ENCODE data around the gene ARHGEF16.

ARHGEF16 gene

DNA sequence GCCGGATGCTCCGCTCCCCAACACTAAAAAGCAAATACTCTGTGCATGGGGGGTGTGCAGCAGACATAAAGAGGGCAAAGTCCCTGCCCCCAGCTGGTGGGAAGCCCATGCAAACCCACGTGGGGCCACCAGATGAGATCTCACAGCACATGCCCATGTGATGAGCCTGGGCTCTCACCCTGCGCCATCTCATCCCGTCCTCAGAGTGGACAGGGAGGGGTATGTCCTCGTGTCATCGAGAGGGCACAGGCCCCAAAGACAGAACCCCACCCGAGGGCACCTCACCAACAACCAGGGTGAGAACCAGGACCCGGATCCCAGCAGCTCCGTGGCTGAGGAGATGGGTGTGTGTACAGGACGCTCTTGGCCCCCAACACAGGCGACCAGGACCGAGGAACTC is 25.1 kb upstream of the ARHGEF16 start:
- Mint-ChIP-seq H3K27ac (no peak overlapping the region), H3K4me3 (no peak overlapping the region)
- DNase-seq: no peak

DNA sequence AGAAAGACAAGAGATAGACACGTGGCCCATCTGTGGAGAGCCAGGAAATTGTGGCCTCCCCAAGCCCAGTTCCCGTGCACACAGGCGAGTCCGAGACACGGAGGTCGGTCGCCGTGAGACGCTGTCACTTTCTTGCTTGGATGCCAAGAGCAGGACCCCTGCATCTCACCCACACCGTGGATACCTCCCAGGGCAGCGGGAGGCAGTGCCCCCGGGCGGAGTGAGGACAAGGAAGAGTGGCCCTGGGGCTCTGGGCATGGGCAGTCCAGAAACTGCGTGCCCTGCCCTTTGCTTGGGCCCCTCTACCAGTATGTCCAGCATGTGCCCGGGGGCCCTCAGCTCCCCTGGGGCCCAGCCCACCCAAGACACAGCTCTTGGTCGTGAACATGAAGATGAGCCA is 24.7 kb upstream of the ARHGEF16 start:
- no peak overlapping the region for H3K27ac Mint-ChIP-seq
- ATAC-seq (replicated peaks): no peak

More for the DNA sequence above, 25.1 kb upstream of the ARHGEF16 start:
- Mint-ChIP-seq H3K27me3 (peaks cover 2 to 10% of the 10 kb centered on the region in 2 donors), H3K36me3 (no peaks in the 10 kb centered on the region), H3K4me1 (peaks cover 0 to 1% of the 10 kb centered on the region in 2 donors), H3K9me3 (no peaks in the 10 kb centered on the region)
- ATAC-seq (replicated peaks): no peak

DNA sequence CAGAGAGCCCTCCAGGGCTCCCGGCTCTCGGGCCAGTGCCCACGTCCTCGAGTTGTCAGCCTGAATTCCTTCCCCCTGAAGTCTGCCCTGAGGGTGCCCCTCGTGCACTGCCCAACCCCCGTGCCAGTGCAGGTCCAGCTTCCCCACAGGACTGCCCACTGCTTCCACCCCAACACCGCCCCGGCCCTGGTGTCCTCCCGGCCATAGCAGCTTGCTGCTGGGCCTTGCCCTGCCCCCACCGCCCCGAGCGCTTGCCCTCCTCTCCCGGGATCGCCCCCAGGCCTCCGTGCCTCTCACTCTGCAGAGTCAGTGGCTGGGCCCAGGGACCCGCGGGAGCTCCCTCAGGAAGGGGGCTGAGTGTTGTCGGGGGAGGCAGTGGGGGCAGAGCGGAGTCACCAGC is 24.1 kb upstream of the ARHGEF16 start:
- no peak overlapping the region for H3K27ac Mint-ChIP-seq
- no peak for DNase-seq
- H3K27me3 Mint-ChIP-seq: peaks cover 0 to 5% of the 10 kb centered on the region in 2 donors
- no peak overlapping the region for H3K4me3 Mint-ChIP-seq
- no peaks in the 10 kb centered on the region for H3K36me3 Mint-ChIP-seq
- ATAC-seq (replicated peaks): no peak
- H3K4me1 Mint-ChIP-seq: no peaks in the 10 kb centered on the region
- H3K9me3 Mint-ChIP-seq: no peaks in the 10 kb centered on the region

More for the DNA sequence above, 24.7 kb upstream of the ARHGEF16 start:
- Mint-ChIP-seq H3K4me3 (no peak overlapping the region), H3K27me3 (peaks cover 0 to 6% of the 10 kb centered on the region in 2 donors), H3K4me1 (no peaks in the 10 kb centered on the region), H3K36me3 (no peaks in the 10 kb centered on the region), H3K9me3 (no peaks in the 10 kb centered on the region)
- no peak for DNase-seq

DNA sequence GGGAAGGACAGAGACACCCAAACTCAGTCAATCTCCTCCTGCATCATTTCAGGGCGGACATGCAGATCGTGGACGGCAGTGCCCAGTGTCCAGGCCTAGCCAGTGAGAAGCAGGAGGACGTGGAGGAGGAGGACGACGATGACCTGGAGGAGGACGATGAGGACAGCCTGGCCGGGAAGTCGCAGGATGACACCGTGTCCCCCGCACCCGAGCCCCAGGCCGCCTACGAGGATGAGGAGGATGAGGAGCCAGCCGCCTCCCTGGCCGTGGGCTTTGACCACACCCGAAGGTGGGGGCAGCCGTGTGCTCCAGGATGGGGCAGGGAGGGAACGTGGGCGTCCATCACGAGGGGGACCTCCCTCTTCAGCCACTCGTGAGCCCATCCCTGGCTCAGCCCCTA is 23.6 kb upstream of the ARHGEF16 start:
- Mint-ChIP-seq H3K27ac (no peak overlapping the region), H3K4me3 (no peak overlapping the region), H3K27me3 (peaks cover 0 to 5% of the 10 kb centered on the region in 2 donors), H3K36me3 (no peaks in the 10 kb centered on the region), H3K9me3 (no peaks in the 10 kb centered on the region), H3K4me1 (no peaks in the 10 kb centered on the region)
- DNase-seq (no peak), ATAC-seq (replicated peaks) (no peak)

DNA sequence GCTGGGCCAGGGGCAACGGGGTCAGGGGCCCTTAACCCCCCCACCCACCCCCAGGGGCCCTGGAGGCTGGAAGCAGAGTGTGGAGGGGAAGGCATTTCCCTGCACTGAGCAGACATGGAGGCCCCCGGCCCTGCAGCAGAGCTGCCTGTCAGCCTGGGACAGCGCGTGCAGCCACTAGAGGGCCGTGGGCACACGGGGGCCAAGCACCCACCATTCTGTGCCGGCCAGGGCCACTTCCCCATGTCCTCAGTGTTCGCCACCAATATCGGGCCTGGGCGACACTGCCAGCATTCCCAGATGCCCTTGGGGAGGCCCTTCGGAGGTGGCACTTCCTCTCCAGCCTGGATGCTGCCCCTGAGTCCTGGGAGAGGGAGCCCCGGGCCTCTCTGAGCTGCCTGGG is 23.2 kb upstream of the ARHGEF16 start:
- ATAC-seq (replicated peaks) (peak; percentile 54 to 72), DNase-seq (no peak)
- Mint-ChIP-seq H3K36me3 (no peaks in the 10 kb centered on the region), H3K4me1 (no peaks in the 10 kb centered on the region), H3K4me3 (no peak overlapping the region), H3K27ac (no peak overlapping the region), H3K27me3 (peaks cover 0 to 5% of the 10 kb centered on the region in 2 donors), H3K9me3 (no peaks in the 10 kb centered on the region)

DNA sequence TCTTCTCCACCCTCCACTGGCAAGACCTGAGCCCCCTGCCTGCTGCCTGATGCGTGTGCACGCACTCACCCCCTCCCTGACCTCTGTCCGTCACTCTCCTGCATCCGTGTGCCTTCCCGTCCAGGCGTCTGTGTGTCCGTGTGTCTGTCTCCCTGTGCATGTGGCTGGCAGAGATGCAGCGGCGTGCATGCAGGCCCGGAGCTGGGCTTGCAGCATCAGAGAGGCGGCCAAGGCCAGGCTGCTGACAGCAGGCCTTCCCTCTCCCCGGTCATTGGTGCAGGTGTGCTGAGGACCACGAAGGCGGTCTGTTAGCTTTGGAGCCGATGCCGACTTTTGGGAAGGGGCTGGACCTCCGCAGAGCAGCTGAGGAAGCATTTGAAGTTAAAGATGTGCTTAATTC is 22.8 kb upstream of the ARHGEF16 start:
- Mint-ChIP-seq H3K36me3 (no peaks in the 10 kb centered on the region), H3K4me1 (no peaks in the 10 kb centered on the region), H3K27ac (no peak overlapping the region), H3K27me3 (peaks cover 0 to 5% of the 10 kb centered on the region in 2 donors), H3K4me3 (no peak overlapping the region), H3K9me3 (no peaks in the 10 kb centered on the region)
- ATAC-seq (replicated peaks): no peak
- DNase-seq: no peak

DNA sequence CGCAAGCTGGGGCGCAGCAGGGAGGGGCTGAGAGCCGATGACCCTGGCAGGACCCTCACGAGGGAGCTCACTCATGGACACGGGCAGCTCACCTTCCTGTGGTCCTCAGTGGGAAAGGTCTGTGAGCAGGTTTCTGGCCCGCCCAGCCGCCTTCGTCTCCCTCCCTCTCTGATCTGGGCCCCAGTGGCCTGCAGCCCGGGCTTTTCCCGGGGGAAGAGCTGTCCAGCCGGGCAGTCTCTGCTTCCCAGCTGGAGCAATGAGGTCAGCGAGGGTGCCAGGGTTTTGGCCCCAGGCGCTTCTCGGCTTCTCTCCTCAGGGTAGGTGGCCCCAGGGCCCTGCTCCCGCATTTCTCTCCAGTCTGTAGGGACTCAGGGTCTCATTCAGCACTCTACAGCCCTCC is 22.2 kb upstream of the ARHGEF16 start:
- Mint-ChIP-seq H3K4me3 (no peak overlapping the region), H3K9me3 (no peaks in the 10 kb centered on the region), H3K36me3 (no peaks in the 10 kb centered on the region), H3K27me3 (peaks cover 2 to 5% of the 10 kb centered on the region in 2 donors), H3K4me1 (no peaks in the 10 kb centered on the region), H3K27ac (no peak overlapping the region)
- ATAC-seq (replicated peaks): no peak
- no peak for DNase-seq

DNA sequence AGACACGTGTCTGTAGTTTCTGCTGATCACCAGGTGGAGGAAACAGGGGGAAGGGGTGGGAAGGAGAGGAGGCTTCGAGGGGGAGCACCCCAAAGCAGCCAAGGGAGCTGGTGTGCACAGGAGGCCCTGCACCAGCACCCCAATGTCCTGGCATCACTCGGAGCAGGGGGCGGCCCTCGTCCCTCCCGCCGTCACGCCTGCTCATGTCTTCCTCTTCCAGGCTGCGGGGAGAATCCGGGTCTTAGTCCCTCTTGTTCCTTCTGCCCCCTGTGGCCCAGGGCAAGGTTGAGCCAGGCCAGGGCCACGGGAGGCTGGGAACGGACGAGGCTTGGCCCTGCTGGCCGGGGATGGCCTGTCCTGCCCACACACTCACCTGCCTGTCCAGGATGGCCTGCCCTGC is 21.4 kb upstream of the ARHGEF16 start:
- H3K4me3 Mint-ChIP-seq: no peak overlapping the region
- no peaks in the 10 kb centered on the region for H3K36me3 Mint-ChIP-seq
- no peak overlapping the region for H3K27ac Mint-ChIP-seq
- ATAC-seq (replicated peaks): no peak
- no peaks in the 10 kb centered on the region for H3K4me1 Mint-ChIP-seq
- H3K27me3 Mint-ChIP-seq: peaks cover 4 to 5% of the 10 kb centered on the region in 2 donors
- no peaks in the 10 kb centered on the region for H3K9me3 Mint-ChIP-seq
- no peak for DNase-seq

DNA sequence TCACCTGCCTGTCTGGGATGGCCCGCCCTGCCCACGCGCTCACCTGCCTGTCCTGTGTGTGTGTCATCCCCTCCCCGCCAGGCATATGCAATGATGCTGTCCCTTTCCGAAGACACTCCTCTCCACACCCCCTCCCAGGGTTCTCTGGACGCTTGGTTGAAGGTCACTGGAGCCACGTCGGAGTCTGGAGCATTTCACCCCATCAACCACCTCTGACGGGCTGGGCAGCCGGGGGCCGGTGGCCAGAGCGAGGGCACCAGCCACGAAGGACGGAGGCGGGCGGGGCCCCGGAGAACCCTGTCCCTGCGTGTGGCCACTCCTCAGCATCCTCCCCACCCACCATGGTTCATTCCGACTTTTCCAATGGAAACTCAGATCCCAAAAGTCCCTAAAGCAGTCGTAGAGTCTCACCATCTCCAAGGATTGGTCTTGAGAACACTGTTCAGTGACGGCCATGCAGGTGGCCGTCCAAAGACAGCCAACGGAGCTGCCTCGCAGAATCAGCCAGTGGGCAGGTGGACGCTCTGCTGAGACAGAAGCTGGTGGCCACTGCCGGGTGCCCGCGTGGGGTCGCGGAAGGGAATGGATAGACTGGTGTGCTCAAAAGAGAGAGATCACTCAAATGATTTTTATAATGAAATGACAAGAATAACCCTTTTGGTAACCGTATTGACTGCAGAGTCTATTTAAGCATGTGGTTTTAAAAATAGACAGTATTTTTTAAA is 20.7 kb upstream of the ARHGEF16 start:
- Mint-ChIP-seq H3K4me3 (no peak overlapping the region), H3K9me3 (no peaks in the 10 kb centered on the region), H3K27me3 (peaks cover 4 to 5% of the 10 kb centered on the region in 2 donors), H3K4me1 (no peaks in the 10 kb centered on the region), H3K27ac (no peak overlapping the region), H3K36me3 (no peaks in the 10 kb centered on the region)
- DNase-seq (no peak), ATAC-seq (replicated peaks) (no peak)

DNA sequence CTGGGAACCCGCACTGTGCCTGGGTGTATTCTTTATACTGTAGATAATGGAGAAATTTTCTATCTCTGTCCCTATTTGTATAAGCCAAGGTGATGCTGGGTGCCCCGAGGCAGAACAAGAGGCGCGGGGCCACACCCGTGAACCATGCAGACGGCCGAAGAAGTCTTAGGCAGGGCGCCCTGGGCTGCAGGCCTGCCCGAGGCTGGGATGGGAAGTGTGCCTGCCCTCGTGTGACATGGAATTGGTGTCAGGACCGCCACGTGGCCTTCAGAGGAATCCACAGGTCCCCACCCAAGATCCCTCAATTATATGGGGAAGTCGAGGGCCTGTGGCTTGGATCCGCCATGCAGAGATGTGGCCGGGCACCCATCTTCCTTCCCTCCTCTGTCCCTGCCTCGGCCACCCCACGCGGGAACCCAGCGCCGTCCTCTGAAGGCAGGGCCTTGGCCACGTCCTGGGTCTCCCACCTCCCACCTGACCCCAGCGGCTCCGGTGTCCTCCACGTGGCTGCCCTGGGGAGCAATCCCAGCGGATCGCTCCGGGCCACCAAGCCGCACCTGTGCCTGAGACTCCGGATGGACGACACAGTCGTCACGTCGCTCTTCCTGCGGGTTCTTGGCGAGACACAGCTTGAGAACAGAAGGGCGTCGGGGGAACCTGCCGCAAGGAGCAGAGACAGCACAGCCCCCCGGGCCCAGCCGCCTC is 19.9 kb upstream of the ARHGEF16 start:
- no peak overlapping the region for H3K4me3 Mint-ChIP-seq
- H3K27me3 Mint-ChIP-seq: peaks cover 4 to 5% of the 10 kb centered on the region in 2 donors
- H3K27ac Mint-ChIP-seq: no peak overlapping the region
- ATAC-seq (replicated peaks) (no peak), DNase-seq (no peak)
- no peaks in the 10 kb centered on the region for H3K36me3 Mint-ChIP-seq
- H3K9me3 Mint-ChIP-seq: no peaks in the 10 kb centered on the region
- H3K4me1 Mint-ChIP-seq: no peaks in the 10 kb centered on the region

DNA sequence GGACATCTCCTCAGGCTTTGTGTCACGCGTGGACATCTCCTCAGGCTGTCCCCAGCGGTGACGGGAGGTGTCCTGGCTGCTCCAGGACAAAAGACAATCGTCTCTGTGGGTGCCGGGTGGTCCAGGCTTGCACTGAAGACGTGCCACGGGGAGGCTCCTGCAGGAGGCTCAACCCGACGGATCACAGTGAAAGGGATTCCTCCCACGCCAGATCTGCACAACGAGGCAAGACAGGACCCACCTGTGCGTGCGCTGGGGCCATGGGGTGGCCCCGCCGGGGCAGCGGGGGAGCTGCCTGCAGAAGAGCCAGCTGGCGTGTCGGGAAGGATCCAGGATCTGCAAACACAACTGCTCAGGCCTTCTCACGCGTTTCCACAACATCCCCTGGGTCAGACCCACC is 18.8 kb upstream of the ARHGEF16 start:
- H3K27me3 Mint-ChIP-seq: peaks cover 11% of the 10 kb centered on the region in 2 donors
- no peaks in the 10 kb centered on the region for H3K4me1 Mint-ChIP-seq
- ATAC-seq (replicated peaks) (no peak), DNase-seq (no peak)
- no peaks in the 10 kb centered on the region for H3K9me3 Mint-ChIP-seq
- no peaks in the 10 kb centered on the region for H3K36me3 Mint-ChIP-seq
- no peak overlapping the region for H3K27ac Mint-ChIP-seq
- no peak overlapping the region for H3K4me3 Mint-ChIP-seq

DNA sequence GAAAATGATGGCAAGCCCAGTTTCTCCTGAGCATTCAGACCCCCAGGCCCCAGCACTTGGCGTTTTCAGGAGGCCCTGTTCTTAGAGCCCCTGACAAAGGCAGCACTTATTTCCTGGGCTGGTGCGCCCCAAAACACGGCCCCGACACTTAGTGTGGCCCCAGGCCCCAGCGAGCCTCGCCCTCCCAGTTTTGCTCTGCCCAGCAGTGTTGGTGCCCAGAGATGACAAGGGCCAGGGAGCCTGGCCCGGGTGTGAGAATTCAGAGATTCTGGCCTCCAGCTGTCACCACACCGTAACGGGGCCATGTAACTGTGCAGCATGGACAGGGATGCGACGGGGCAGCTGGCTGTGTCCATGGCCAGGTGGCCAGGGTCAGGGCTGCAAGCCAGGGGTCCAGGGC is 18.0 kb upstream of the ARHGEF16 start:
- H3K27ac Mint-ChIP-seq: no peak overlapping the region
- H3K27me3 Mint-ChIP-seq: peaks cover 11 to 19% of the 10 kb centered on the region in 2 donors
- no peak for ATAC-seq (replicated peaks)
- DNase-seq: no peak
- H3K9me3 Mint-ChIP-seq: no peaks in the 10 kb centered on the region
- no peak overlapping the region for H3K4me3 Mint-ChIP-seq
- H3K36me3 Mint-ChIP-seq: no peaks in the 10 kb centered on the region
- H3K4me1 Mint-ChIP-seq: no peaks in the 10 kb centered on the region

DNA sequence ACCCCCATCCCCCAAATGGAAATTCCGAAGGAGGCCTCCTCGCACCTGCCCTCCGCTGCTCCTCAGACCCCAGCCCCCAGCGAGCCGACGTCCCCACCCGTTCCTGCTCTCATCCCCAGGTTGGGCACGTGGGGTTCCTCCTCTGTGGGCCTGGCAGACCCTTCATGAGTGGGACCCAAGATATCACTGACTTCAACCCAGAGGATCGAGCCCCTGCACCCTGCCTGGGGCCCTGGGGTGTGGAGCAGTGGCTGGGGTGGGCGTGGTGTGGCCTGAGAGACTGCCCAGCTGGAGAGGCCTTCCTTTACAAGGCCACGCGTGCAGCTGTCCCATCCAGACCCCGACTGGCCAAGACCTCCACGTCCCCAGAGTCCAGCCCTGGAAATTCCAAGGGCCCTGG is 17.6 kb upstream of the ARHGEF16 start:
- no peaks in the 10 kb centered on the region for H3K9me3 Mint-ChIP-seq
- DNase-seq: no peak
- H3K36me3 Mint-ChIP-seq: no peaks in the 10 kb centered on the region
- H3K27me3 Mint-ChIP-seq: peaks cover 11 to 23% of the 10 kb centered on the region in 2 donors
- ATAC-seq (replicated peaks): no peak
- H3K27ac Mint-ChIP-seq: no peak overlapping the region
- H3K4me1 Mint-ChIP-seq: no peaks in the 10 kb centered on the region
- H3K4me3 Mint-ChIP-seq: no peak overlapping the region

DNA sequence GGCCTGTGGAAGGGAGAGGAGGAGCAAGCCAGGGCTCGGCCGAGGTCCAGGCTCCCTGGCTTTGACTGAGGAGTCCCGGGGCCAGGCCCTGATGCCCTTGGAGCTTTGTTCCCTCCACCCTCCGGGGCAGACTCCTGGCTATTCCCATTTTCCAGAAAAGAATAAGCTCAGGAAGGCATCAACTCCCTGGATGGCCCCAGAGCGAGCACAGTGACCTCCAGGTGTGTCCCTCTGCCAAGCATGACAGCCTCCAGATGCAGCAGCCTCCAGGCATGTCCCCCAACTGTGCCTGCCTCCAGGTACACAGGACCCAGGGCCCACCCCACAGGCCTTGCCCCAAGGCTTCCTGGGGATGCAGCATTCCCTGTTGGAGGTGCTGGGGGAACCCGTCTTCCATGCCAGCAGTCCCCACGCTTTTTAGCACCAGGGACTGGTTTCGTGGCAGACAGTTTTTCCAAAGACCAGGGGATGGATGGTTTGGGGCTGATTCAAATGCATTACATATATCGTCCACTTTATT is 15.7 kb upstream of the ARHGEF16 start:
- H3K36me3 Mint-ChIP-seq: no peaks in the 10 kb centered on the region
- no peaks in the 10 kb centered on the region for H3K4me1 Mint-ChIP-seq
- no peak overlapping the region for H3K27ac Mint-ChIP-seq
- peaks cover 20 to 21% of the 10 kb centered on the region in 2 donors for H3K27me3 Mint-ChIP-seq
- no peak overlapping the region for H3K4me3 Mint-ChIP-seq
- no peaks in the 10 kb centered on the region for H3K9me3 Mint-ChIP-seq
- ATAC-seq (replicated peaks) (no peak), DNase-seq (no peak)
